ENCODE data around the gene FAM89A.
"Not testable (repeated sequence)": the region's sequence is repeated elsewhere in the genome, so short reads cannot be mapped to it uniquely, and the experiment has no call there.

Gene FAM89A

GRCh38 chr1:230984622-230985515, 55.2 kb downstream of the FAM89A start:
- DNase-seq: not testable (repeated sequence)

- DNase-seq: no peak
Measured at GRCh38 chr1:230983811-230984210, 56.2 kb downstream of the FAM89A start.

GRCh38 chr1:230982696-230983095, 57.4 kb downstream of the FAM89A start:
- DNase-seq: no peak

- DNase-seq: no peak
Measured at GRCh38 chr1:230979952-230980351, 60.1 kb downstream of the FAM89A start.

- no peak for DNase-seq
Measured at GRCh38 chr1:230979389-230979716, 60.7 kb downstream of the FAM89A start.

- peak; percentile 99 for DNase-seq
Measured at GRCh38 chr1:230978491-230979388, 61.3 kb downstream of the FAM89A start, which contains the start of the genes ARV1 and TTC13. ARV1 (plus strand) TSS chr1:230979094; CDS start chr1:230979106, 12 bp downstream. TTC13 (minus strand) TSS chr1:230978861; CDS start chr1:230978830, 31 bp downstream.

GRCh38 chr1:230977761-230978490, 62.1 kb downstream of the FAM89A start:
- DNase-seq: no peak

- DNase-seq: peak; percentile 35
Measured at GRCh38 chr1:230976825-230977747, 63.0 kb downstream of the FAM89A start.

GRCh38 chr1:230976360-230976759, 63.7 kb downstream of the FAM89A start:
- DNase-seq: no peak

- no peak for DNase-seq
Measured at GRCh38 chr1:230975636-230976035, 64.4 kb downstream of the FAM89A start.

- DNase-seq: peak; percentile 29
Measured at GRCh38 chr1:230972855-230973271, 67.2 kb downstream of the FAM89A start.

GRCh38 chr1:230971771-230972170, 68.3 kb downstream of the FAM89A start:
- DNase-seq: no peak

GRCh38 chr1:230970432-230970831, 69.6 kb downstream of the FAM89A start:
- no peak for DNase-seq
